ENCODE measurements around the gene SLC28A2. TPM values are rescaled to one million over a fixed set of nuclear protein-coding genes. Genes with fewer than 3 reads are reported as not detected.

Gene SLC28A2
- total RNA-seq, 4 donors from 2014 or later, result 0.37 to 11.1 (median 5.1) TPM

- no peak for TF ChIP-seq EP300 (IDR thresholded peaks at IDR 0.05; ENCODE audit: low read depth)
- no peak for TF ChIP-seq POLR2A (IDR thresholded peaks at IDR 0.05)
- no peak for TF ChIP-seq POLR2AphosphoS5 (IDR thresholded peaks at IDR 0.05)
- TF ChIP-seq, protein P1, sequence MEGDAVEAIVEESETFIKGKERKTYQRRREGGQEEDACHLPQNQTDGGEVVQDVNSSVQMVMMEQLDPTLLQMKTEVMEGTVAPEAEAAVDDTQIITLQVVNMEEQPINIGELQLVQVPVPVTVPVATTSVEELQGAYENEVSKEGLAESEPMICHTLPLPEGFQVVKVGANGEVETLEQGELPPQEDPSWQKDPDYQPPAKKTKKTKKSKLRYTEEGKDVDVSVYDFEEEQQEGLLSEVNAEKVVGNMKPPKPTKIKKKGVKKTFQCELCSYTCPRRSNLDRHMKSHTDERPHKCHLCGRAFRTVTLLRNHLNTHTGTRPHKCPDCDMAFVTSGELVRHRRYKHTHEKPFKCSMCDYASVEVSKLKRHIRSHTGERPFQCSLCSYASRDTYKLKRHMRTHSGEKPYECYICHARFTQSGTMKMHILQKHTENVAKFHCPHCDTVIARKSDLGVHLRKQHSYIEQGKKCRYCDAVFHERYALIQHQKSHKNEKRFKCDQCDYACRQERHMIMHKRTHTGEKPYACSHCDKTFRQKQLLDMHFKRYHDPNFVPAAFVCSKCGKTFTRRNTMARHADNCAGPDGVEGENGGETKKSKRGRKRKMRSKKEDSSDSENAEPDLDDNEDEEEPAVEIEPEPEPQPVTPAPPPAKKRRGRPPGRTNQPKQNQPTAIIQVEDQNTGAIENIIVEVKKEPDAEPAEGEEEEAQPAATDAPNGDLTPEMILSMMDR (IDR thresholded peaks at IDR 0.05), result peak; percentile 8 to 46 (median 19)
- H3K27me3 ChIP-seq, result no peaks in the 10 kb centered on the region
- H3K27ac ChIP-seq, result no peak overlapping the region
- DNase-seq, result peak; percentile 54
- no peak overlapping the region for H3K4me3 ChIP-seq
- H3K4me1 ChIP-seq, result no peaks in the 10 kb centered on the region
- intact Hi-C loops (cut with DNase I; ENCODE audit: low total_unique reads) (no loop called here), in situ Hi-C loops (cut with MboI; ENCODE audit: low pct_ligation_motif_present in 1 of 4, low pct_unique_long_range_greater_than_20kb in 1 of 4, low sequenced_read_pairs in 3 of 4) (loop anchor here in 1 of 4 donors (10.0 kb wide), 1 partner anchor 53 kb away; no protein-coding TSS in a partner anchor)
- no peaks in the 10 kb centered on the region for H3K9me3 ChIP-seq
- 76% methylated on average over 2 of the region's 2 CpGs; no CpG with 5 or more reads in 1 of the 2 donors for WGBS, 2 donors (ENCODE audit: low coverage in 1 of 2)
- no peaks in the 10 kb centered on the region for H3K36me3 ChIP-seq
These were observed 16.1 kb downstream of the SLC28A2 start for GRCh38 chr15:45268135-45268534.

- Histone ChIP-seq H3K27me3 (no peaks in the 10 kb centered on the region), H3K4me1 (peaks cover 5 to 22% (median 9%) of the 10 kb centered on the region in 4 donors), H3K4me3 (no peak overlapping the region), H3K9me3 (no peaks in the 10 kb centered on the region), H3K36me3 (no peaks in the 10 kb centered on the region), H3K27ac (no peak overlapping the region)
- intact Hi-C loops (cut with DNase I; ENCODE audit: low total_unique reads) (no loop called here), in situ Hi-C loops (cut with MboI; ENCODE audit: low pct_ligation_motif_present in 1 of 4, low pct_unique_long_range_greater_than_20kb in 1 of 4, low sequenced_read_pairs in 3 of 4) (no loop called here)
- TF ChIP-seq POLR2A (IDR thresholded peaks at IDR 0.05) (no peak), POLR2AphosphoS5 (IDR thresholded peaks at IDR 0.05) (no peak), EP300 (IDR thresholded peaks at IDR 0.05; ENCODE audit: low read depth) (no peak)
- TF ChIP-seq, protein P1 (IDR thresholded peaks at IDR 0.05), result no peak
- no peak for DNase-seq
- 78 to 94% methylated on average over 4 to 5 of the region's 5 CpGs for WGBS, 2 donors (ENCODE audit: low coverage in 1 of 2)
These were observed 22.8 kb downstream of the SLC28A2 start for GRCh38 chr15:45274636-45275380.

GRCh38 chr15:45276831-45277230 is 24.8 kb downstream of the SLC28A2 start:
- peaks cover 5 to 27% (median 12%) of the 10 kb centered on the region in 4 donors for H3K4me1 ChIP-seq
- no peaks in the 10 kb centered on the region for H3K36me3 ChIP-seq
- WGBS, 2 donors (ENCODE audit: low coverage in 1 of 2), result 0 to 4% methylated on average over 2 of the region's 2 CpGs
- in situ Hi-C loops (cut with MboI; ENCODE audit: low pct_ligation_motif_present in 1 of 4, low pct_unique_long_range_greater_than_20kb in 1 of 4, low sequenced_read_pairs in 3 of 4) (no loop called here), intact Hi-C loops (cut with DNase I; ENCODE audit: low total_unique reads) (no loop called here)
- no peak for DNase-seq
- no peak overlapping the region for H3K27ac ChIP-seq
- H3K9me3 ChIP-seq, result no peaks in the 10 kb centered on the region
- no peaks in the 10 kb centered on the region for H3K27me3 ChIP-seq
- no peak overlapping the region for H3K4me3 ChIP-seq
- no peak for TF ChIP-seq POLR2A (IDR thresholded peaks at IDR 0.05)
- TF ChIP-seq, protein P1 (IDR thresholded peaks at IDR 0.05), result peak; percentile 30 to 39 (median 37)
- TF ChIP-seq EP300 (IDR thresholded peaks at IDR 0.05; ENCODE audit: low read depth), result no peak
- no peak for TF ChIP-seq POLR2AphosphoS5 (IDR thresholded peaks at IDR 0.05)

- H3K9me3 ChIP-seq, result no peaks in the 10 kb centered on the region
- WGBS, 2 donors (ENCODE audit: low coverage in 1 of 2), result 1 to 9% methylated on average over 7 to 33 of the region's 33 CpGs
- TF ChIP-seq, protein P1 (IDR thresholded peaks at IDR 0.05), result peak in 1 of 5 experiments; percentile 4
- TF ChIP-seq POLR2AphosphoS5 (IDR thresholded peaks at IDR 0.05) (peak; percentile 96 to 98 (median 98)), POLR2A (IDR thresholded peaks at IDR 0.05) (peak; percentile 93), EP300 (IDR thresholded peaks at IDR 0.05; ENCODE audit: low read depth) (no peak)
- in situ Hi-C loops (cut with MboI; ENCODE audit: low pct_ligation_motif_present in 1 of 4, low pct_unique_long_range_greater_than_20kb in 1 of 4, low sequenced_read_pairs in 3 of 4) (no loop called here), intact Hi-C loops (cut with DNase I; ENCODE audit: low total_unique reads) (no loop called here)
- DNase-seq, result peak; percentile 99
- H3K4me1 ChIP-seq, result peaks cover 5 to 27% (median 12%) of the 10 kb centered on the region in 4 donors
- H3K4me3 ChIP-seq, result peak overlapping the region; percentile 15 to 71 (median 49)
- H3K27me3 ChIP-seq, result no peaks in the 10 kb centered on the region
- H3K36me3 ChIP-seq, result no peaks in the 10 kb centered on the region
- peak overlapping the region; percentile 84 to 90 (median 89) for H3K27ac ChIP-seq
These were observed 27.1 kb downstream of the SLC28A2 start for GRCh38 chr15:45279024-45279698.
